CD4-positive, alpha-beta T cell treated with Interferon gamma for 1 hour (primary cell): ENCODE results near the gene GPR107.

Experiments
- DNase-seq: peaks from one replicate; pipeline ENCODE4 v3.0.0-alpha.2; 2020

GPR107 gene

GRCh38 chr9:130167927-130168326 lies 114.2 kb downstream of the GPR107 start:
- no peak for DNase-seq

DNA sequence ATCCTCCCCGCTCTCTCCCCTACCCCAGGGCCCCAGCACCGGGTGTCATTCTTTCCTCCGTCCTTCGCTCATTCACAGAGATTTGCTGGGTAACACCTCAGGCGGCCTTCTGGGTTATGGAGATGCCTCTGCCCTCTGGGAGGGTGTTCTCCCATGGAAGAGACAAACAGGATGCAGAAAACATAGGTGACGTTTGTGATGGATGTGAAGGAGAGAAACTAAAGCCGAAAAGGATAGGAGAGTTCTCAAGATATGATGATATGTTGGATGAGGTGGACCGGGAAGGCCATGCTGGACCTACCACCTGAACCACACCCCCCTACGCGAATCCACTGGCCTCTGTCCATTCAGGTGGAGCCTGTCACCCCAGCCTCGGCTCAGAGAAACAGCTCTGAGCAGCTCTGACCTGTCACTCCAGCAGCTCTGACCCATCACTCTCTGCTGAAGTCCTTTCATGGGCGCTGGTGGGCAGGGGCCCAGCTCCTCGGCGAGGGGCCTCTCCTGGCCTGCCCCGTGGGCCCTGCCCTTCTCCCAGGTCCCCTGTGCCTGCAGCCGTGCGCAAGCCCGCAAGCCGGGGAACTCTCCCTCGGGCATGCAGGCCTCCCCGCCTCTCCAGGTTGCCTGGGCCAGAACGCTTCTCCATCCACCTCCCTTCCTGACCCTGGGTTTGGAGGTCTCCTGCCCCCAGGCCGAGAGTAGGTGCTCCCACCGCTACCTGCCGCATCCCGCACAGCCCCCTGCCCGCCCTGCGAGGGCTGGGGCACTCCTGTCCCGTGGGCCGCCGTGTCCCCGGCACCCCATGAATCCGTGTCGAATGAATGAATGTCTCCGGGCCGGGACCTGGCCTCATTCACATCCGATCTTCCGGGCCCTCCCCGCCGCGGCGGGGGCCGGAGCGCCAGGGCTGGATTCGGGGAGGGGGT lies 117.8 kb downstream of the GPR107 start:
- no peak for DNase-seq

- DNase-seq: peak; percentile 20
These were observed 118.6 kb downstream of the GPR107 start, which contains the start of gene NCS1 for GRCh38 chr9:130172161-130172857. Gene NCS1 (plus strand): TSS chr9:130172404. CDS start chr9:130172664, 260 bp downstream.

GRCh38 chr9:130172858-130173665 lies 119.4 kb downstream of the GPR107 start:
- DNase-seq: peak; percentile 26

DNA sequence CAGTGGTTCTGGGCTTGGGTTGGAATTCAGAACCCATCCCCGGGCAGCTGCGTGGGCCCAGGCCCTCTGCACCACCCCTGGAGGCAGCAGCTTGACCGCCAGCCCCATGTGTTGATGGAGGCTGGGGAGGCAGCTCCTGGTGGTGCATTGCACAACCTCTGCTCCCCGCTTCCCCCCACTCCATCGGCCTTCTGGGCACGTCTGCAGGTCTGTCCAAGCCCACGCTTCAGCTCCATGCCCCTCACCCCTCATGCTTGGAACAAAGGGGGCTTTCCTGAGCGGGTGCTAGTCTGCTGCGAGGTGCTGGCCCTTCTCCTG lies 119.9 kb downstream of the GPR107 start:
- DNase-seq: no peak

DNA sequence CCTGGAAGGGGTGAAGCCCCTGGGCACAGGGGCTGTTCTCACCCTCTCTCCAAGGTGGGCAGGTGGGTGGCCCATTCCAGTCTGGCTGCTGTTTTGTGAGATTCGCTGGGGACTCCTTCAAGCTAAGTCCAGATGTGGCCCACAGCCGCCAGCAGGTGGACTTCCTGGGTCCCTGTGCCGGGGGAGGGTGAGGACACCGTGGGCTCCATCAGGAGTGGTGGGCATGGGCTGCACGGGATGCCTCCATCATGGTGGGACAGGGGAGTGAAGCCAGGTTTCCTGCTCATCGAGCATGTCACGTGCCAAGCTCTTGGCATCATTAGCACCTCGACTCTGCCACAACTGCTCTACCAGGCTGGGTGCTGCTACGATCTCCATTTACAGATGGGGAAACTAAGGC lies 120.3 kb downstream of the GPR107 start:
- DNase-seq: no peak

DNA sequence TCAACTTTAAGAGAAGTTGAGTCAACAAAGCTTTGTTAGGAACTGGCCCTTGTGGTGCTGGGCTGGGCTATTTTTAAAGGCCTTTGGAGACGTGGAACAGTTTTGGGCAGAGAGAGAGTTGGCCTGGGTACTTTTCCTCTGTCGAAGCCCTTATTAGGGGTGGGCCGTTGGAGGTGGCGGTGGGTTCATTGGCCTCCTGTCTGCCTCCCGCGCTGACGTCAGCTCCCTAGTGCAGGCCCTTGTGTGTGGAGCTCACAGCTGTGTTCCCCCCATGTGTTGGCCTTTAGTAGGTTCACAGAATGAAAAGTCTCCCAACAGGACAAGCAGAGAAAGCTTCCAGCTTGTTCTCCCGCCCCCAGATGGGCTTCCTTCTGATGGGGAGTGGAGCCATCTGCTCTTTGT lies 121.2 kb downstream of the GPR107 start:
- DNase-seq: no peak

- DNase-seq: no peak
These were observed 121.6 kb downstream of the GPR107 start for GRCh38 chr9:130175355-130175754.

- DNase-seq: no peak
These were observed 123.1 kb downstream of the GPR107 start for GRCh38 chr9:130176760-130177159.

DNA sequence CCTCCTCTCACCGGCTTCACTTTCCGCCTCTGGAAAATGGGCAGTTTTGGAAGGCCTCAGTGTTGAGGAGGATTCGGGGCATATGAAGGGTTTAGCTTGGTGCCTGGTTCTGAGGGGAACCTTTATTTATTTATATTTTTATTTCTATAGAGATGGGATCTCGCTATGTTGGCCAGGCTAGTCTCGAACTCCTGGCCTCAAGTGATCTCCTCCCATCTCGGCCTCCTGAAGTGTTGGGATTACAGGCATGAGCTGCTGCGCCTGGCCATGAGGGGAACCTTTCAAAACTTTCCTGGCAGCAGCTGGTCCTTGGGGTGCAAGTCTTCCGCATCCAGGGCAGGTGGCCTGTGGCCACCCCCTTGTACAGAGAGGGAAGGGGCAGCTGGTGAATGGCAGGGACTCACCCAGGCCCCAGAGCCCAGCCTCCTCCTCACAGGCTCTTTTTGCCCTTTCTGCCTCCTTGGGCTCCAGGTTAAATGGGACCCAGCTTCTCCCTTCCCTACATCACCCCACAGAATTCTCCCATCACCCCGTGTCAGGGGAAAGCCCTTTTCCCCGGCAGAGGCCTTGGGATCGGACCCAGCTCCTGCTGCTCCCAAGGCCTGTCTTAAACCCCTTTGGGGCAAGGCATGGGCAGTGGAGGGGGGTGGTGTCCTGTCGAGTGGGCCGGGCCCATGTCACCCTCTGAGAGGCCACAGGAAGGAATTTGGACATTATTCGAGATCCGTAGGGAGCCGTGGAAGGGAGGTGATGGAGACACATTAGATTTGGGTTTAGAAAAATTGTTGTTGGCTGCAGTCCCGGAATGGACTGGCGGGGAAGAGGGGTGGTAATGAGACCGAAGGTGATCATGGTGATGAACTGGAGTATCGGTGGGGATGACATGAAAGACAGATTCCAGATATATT lies 124.4 kb downstream of the GPR107 start:
- no peak for DNase-seq

DNA sequence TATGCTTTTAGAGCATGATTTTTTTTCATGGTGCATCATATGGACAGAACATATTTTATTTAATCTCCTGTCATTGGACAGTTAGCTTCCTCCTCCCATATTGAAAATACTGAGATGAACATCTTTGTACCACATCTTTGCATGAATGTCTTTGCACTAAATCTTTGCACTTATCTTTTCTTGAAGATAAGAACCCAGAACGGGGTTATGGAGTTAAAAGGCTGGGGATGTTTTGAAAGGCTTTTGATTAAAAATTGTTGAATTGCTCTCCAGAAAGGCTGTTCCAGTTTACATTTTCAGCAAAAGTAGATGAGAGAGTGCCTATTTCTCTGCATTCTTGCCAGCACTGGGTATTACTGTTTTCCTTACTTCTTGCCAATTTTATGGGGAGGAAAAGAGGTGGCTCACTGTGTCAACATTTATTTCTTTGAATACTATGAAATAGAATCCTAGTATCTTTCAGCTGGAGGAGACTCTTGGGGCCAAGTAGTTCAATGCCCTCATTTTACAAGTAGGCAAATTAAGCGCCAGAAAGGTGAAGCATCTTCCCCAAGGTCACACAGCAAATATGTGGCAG lies 125.7 kb downstream of the GPR107 start:
- DNase-seq: no peak

GRCh38 chr9:130180516-130180915 lies 126.8 kb downstream of the GPR107 start:
- no peak for DNase-seq

DNA sequence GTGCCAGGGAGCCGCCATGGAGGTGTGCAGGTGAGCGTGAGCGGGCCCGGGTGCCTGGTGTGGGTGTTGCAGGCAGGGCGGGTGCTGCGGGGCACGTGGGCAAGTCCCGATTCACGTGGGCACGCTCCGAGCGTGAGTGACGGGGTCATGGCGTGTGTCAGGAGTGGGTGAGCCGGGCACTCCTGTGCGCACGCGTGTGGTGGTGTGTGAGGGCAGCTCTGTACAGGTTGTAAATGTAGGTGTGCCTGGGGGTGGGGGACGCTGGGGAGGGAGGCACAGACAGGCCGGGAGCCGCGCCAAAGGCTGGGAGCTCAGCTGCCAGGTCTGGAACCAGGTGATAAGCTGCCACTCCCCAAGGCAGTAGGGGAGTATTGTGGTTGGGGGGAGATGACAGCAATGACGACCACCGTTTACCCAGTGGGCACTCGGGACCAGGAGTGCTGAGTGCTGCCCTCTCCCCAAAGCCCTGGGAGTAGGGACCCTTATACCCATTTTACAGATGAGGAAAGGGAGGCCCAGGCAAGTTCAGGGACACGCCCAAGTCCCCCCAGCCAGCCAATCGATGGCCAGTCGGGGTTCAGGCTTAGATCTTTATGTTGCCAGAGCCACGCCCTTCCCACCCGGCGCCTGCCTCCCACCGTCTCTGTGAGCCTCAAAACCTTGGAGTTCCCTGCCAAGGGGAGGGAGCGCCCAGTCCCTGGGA lies 128.1 kb downstream of the GPR107 start:
- DNase-seq: no peak

DNA sequence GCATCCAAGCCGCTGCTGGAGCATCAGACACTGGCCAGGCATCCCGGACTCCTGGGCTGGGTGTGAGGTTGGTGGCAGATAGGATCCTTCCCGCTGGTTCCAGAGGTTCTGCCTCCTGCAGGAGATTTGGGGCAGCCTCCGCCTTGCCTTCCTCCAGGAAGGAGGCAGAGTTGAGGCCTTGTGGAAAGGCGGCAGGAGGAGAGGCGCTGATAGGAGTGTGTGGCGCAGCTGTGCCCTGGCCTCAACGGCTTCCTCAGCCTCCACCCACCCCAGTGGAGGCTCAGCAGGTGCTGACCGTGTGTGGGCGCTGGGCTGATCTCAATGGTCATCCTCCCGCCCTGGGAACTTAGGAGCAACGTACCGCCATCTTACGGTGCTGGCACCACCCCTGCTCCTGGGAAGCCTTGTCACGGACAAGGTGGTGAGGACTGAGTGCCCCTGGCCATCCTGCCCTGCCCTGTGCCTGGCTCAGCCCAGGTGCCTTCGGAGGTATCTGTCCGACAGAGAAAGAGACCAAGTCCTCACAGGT lies 128.7 kb downstream of the GPR107 start:
- no peak for DNase-seq

GRCh38 chr9:130183133-130183762 lies 129.5 kb downstream of the GPR107 start:
- no peak for DNase-seq

GRCh38 chr9:130185017-130185416 lies 131.3 kb downstream of the GPR107 start:
- DNase-seq: no peak

DNA sequence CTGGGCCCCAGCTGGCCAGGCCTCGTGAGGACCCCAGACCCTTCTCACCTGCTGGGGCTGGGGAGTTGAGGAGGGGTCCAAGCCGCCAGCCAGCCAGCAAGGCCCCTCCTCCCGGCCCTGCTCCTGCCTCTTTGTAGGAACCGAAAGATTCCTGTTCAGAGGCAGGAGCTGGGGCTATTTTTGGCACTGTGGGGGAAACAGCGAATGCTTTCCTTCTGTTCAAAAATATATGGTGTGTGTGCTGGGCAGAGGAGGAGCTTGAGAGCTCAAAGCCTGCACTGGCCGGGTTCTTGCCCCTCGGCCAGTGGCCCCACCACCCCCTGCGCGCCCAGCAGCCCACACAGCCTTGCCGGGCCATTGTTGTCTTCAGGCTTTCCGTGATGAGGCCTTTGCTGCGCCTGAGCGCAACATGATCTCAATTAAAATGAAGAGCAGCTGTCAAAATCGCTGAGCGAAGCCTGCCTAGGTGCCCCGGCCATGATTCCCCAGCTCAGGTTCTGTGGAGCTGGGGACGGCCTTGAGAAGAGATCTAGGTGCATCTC lies 131.9 kb downstream of the GPR107 start:
- DNase-seq: no peak

DNA sequence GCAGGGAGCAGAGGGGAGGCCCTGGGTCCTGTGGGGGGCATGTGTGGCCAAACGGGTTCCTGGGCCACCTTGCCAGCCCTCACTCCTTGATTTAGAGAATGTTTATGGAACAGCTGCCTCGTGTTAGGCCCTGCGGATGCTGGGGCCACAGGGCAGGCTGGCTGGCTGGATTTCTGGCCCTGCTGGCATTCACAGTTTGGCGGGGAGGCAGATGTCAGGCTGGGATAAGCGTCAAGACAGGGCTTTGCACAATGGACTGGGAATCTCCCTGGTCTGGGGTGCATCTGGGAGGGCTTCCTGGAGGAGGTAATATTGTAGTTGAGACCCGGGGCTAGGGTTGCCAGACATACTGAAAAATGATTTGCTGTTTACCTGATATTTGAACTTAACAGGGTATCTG lies 132.3 kb downstream of the GPR107 start:
- DNase-seq: no peak

DNA sequence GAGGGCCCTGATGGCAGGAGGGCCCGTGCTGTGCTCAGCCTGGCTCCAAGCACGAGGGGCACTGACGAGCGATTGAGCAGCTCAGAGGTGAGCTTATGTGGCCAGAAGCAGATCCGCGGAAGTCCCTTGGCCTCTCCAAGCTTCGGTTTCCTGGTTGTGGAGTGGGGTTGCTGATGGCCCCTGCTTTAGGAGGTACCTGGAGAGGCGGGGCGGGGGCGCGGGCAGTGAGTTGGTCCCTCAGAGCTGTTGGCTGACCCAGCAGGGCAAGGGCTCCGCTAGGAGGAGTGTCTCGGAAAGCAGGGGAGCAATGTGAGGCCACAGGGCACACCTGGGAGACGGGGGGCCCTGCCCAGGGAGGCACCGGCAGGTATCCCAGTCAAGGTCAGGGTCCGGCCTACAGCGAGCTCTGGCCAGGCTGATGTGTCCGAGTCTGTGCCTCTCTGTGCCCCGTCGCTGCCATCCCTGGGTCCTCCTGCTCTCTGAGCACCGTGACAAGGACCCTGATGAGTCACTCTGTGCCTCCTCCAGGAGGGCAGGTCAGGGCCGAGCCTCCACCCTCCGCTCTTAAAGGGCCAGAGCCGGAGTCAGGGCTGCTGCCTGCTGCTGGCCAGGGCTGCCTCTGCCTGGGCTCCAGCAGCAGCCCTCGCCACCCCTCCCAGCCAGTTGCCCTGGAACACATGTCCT lies 133.3 kb downstream of the GPR107 start:
- no peak for DNase-seq

GRCh38 chr9:130187523-130187846 lies 133.8 kb downstream of the GPR107 start:
- DNase-seq: no peak
